ENCODE results near the gene SCFD1.

The SCFD1 gene

DNA sequence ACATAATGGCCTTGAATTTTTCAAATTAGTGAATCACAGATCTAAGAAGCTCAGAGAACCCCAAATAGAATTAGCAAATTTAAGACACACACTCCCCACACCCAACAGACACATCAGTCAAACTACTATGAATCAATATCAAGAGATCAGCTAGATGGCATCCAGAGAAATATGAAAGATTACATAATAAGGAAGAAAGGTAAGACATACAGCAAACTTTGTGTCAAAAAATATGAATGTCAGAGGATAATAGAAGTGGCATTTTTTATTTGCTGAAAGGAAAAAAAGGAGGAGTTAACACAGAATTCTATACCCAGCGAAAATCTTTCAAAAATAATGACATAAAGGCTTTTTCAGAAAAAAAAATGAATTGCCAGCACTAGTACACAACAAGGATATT, 141.8 kb downstream of the SCFD1 start:
- DNase-seq, result no peak

DNA sequence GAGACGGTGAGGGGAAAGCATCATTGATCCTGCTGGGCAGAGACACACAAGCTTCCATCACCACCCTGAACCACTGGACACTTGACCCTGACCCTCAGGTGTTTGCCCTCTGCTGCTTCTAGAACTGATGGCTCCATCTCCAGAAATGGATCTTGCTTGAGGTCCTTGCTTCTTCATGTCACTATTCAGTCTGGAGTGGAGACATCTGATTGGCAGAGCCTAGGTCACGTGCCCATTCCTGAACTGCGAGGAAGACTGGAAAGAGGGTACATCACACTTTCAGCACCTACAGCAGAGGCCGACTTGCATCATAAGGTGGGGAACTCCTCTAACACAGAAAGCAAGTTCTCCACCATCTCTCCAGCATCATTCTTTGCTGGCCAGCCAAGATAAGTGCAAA, 145.5 kb downstream of the SCFD1 start:
- no peak for DNase-seq

DNA sequence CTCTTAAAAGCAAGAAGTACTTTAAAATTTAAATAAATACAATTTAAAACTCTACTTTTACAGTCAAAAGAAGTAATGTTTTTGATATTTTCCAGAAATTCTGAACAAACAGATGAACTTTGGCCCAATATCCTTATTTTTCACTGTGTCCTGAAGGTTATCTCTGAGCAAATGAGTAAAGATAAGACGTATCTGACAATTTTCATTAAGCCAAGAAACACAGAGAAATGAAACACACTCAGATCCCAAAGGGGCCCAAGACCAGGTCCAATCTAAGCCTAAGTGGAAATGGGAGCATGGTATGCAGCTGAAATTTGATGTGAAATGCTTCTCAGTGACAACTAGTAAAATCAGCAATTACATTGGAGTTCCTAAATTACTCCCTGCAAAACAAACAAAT, 146.7 kb downstream of the SCFD1 start:
- no peak for DNase-seq

DNA sequence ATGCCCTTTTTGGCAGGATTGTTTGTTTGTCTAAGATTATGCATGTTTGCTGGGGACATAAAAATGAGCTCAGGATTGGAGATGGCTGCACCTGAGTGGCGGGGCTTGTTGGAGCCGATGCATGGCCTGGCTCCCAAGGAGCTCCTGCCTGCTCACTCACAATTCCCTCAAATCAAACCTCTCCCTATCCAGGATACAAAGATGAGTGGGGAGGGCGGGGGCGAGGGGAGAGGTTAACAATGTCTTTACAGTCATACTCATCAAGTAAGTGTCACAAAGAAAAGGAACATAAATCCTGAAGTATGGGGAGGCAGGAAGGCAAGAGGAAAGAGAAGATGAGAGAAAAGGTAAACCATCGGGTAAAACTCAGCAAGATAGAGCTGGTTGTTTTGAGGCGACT, 148.3 kb downstream of the SCFD1 start:
- no peak for DNase-seq

DNA sequence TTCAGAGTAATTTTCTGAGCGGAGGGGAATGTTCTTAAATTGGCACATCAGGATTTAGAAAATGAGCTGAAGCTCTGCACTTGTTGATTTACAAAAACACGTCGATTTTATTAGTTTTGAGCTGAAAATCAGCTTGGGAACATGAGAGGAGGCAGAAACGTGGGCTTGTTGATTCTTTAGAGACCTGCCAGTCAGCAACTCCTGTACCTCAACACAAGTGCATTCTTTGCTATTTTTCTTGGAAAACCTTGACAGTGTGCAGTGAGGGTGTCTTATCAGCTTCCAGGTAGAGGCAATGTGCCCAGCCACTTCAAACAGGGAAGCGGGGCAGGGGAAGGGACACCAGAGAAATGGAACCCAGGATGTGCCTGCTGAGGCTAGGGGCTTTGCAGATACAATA, 149.5 kb downstream of the SCFD1 start:
- DNase-seq, result no peak

DNA sequence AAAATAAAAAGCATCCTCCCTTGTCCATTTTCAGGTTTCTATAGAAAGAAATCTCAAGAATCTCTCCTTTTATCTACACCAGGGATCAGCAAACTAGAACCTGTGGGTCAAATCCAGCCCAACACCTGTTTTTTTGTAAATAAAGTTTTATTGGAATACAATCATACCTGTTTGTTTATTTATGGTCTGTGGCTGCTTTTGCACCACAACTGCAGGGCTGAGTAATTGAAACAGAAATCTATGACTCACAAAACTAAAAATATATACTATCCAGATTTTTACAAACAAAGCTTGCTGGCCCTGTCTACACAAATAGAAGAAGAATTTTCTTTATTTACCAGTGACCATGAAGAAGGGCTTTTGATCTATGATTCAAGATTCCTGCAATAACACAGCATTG, 157.1 kb downstream of the SCFD1 start:
- no peak for DNase-seq

Data from SIG-M5 (cell line).